Peyer's patch (tissue), 4 donors: ENCODE data around the gene KCTD18. TPM values are rescaled to one million over a fixed set of nuclear protein-coding genes. Genes with fewer than 3 reads are reported as not detected.

ENCODE experiments used
- DNase-seq, 3 donors: peaks; one replicate each; pipeline ENCODE4 v3.0.0-alpha.2; 2017 to 2019
- H3K27ac ChIP-seq, 4 donors: fragments of 200-600 bp; sonication (generic); one replicate each; pipeline ENCODE4 v1.5.1; 2016 to 2019
- H3K27me3 ChIP-seq, 2 donors: fragments of 200-600 bp; sonication (generic); one replicate each; pipeline ENCODE4 v1.5.1; 2019
- H3K36me3 ChIP-seq, 3 donors: fragments of 200-600 bp; sonication (generic); one replicate each; pipeline ENCODE4 v1.5.1; 2016 to 2019
- H3K4me1 ChIP-seq, 4 donors: fragments of 200-600 bp; sonication (generic); one replicate each; pipeline ENCODE4 v1.5.1; 2016 to 2019
- H3K4me3 ChIP-seq, 4 donors: fragments of 200-600 bp; sonication (generic); 1 replicate in 3 of 4; 2 replicates in 1 of 4; pipeline ENCODE4 v1.5.1; 2016 to 2019; ENCODE audit warnings: mild to moderate bottlenecking in 1 of 4
- H3K9me3 ChIP-seq, 4 donors: fragments of 200-600 bp; sonication (generic); one replicate each; pipeline ENCODE4 v1.5.1; 2016 to 2019; ENCODE audit warnings: mild to moderate bottlenecking in 1 of 4
- CTCF ChIP-seq, 6 experiments: fragments of 450-650 bp in 4 of 6; fragments of 200-600 bp in 2 of 6; sonication (generic) in 1 of 6; IDR thresholded peaks; one replicate each; pipeline ENCODE4 v1.5.1; 2017 to 2019; ENCODE audit warnings: antibody characterized with exemption in 6 of 6, mild to moderate bottlenecking in 3 of 6, moderate library complexity in 1 of 6
- POLR2A ChIP-seq, 2 donors: fragments of 450-650 bp; IDR thresholded peaks; one replicate each; pipeline ENCODE4 v1.5.1; 2017; ENCODE audit warnings: antibody characterized with exemption in 2 of 2, mild to moderate bottlenecking in 2 of 2, moderate library complexity in 2 of 2
- total RNA-seq, 4 donors: library from RNA; depleted of rRNA; stranded (reverse); fragments of >200 nt; gene quantifications; one replicate each; pipeline ENCODE4 v1.1.0, GENCODE V29; 2016

The KCTD18 gene
- total RNA-seq, 4 donors from 2014 or later = 14.0 to 33.0 (median 16.8) TPM

- TF ChIP-seq POLR2A (IDR thresholded peaks at IDR 0.05) (no peak), CTCF (IDR thresholded peaks at IDR 0.05) (no peak)
- Histone ChIP-seq H3K4me1 (no peaks in the 10 kb centered on the region), H3K4me3 (no peak overlapping the region), H3K27ac (no peak overlapping the region), H3K36me3 (peaks cover 0 to 23% (median 2%) of the 10 kb centered on the region in 3 donors), H3K9me3 (no peaks in the 10 kb centered on the region), H3K27me3 (no peaks in the 10 kb centered on the region)
- DNase-seq = no peak
Observed at GRCh38 chr2:200486529-200486928, 23.3 kb downstream of the KCTD18 start.

- Histone ChIP-seq H3K27ac (no peak overlapping the region), H3K27me3 (no peaks in the 10 kb centered on the region), H3K4me1 (no peaks in the 10 kb centered on the region), H3K9me3 (no peaks in the 10 kb centered on the region), H3K4me3 (no peak overlapping the region), H3K36me3 (peaks cover 0 to 7% (median 2%) of the 10 kb centered on the region in 3 donors)
- TF ChIP-seq CTCF (IDR thresholded peaks at IDR 0.05) (no peak), POLR2A (IDR thresholded peaks at IDR 0.05) (no peak)
- DNase-seq = no peak
Observed at GRCh38 chr2:200484934-200485333, 24.9 kb downstream of the KCTD18 start.

GRCh38 chr2:200483729-200484198 is 26.1 kb downstream of the KCTD18 start:
- peak in 2 of 3 donors; percentile 75 to 77 for DNase-seq
- Histone ChIP-seq H3K27me3 (no peaks in the 10 kb centered on the region), H3K4me3 (no peak overlapping the region), H3K4me1 (no peaks in the 10 kb centered on the region), H3K27ac (no peak overlapping the region), H3K36me3 (peaks cover 0 to 7% (median 0%) of the 10 kb centered on the region in 3 donors), H3K9me3 (no peaks in the 10 kb centered on the region)
- peak in 4 of 6 experiments; percentile 31 to 69 (median 62) for TF ChIP-seq CTCF (IDR thresholded peaks at IDR 0.05)
- no peak for TF ChIP-seq POLR2A (IDR thresholded peaks at IDR 0.05)

- Histone ChIP-seq H3K4me1 (no peaks in the 10 kb centered on the region), H3K4me3 (no peak overlapping the region), H3K27ac (no peak overlapping the region), H3K9me3 (no peaks in the 10 kb centered on the region), H3K27me3 (no peaks in the 10 kb centered on the region), H3K36me3 (peaks cover 0 to 19% (median 0%) of the 10 kb centered on the region in 3 donors)
- TF ChIP-seq CTCF (IDR thresholded peaks at IDR 0.05) (no peak), POLR2A (IDR thresholded peaks at IDR 0.05) (no peak)
- no peak for DNase-seq
Observed at GRCh38 chr2:200482194-200482593, 27.7 kb downstream of the KCTD18 start.

- Histone ChIP-seq H3K9me3 (no peaks in the 10 kb centered on the region), H3K36me3 (peaks cover 0 to 31% (median 0%) of the 10 kb centered on the region in 3 donors), H3K27ac (no peak overlapping the region), H3K4me3 (no peak overlapping the region), H3K4me1 (no peaks in the 10 kb centered on the region), H3K27me3 (no peaks in the 10 kb centered on the region)
- TF ChIP-seq CTCF (IDR thresholded peaks at IDR 0.05) (no peak), POLR2A (IDR thresholded peaks at IDR 0.05) (no peak)
- no peak for DNase-seq
Observed at GRCh38 chr2:200479692-200480265, 30.1 kb downstream of the KCTD18 start.
